Non-pigmented ciliary epithelial cell (primary cell): ENCODE results near the gene SRPX2.

Experiments
- DNase-seq: peaks from one replicate; pipeline ENCODE4 v3.0.0-alpha.2; 2010; ENCODE audit warnings: low read depth

SRPX2 gene

DNA sequence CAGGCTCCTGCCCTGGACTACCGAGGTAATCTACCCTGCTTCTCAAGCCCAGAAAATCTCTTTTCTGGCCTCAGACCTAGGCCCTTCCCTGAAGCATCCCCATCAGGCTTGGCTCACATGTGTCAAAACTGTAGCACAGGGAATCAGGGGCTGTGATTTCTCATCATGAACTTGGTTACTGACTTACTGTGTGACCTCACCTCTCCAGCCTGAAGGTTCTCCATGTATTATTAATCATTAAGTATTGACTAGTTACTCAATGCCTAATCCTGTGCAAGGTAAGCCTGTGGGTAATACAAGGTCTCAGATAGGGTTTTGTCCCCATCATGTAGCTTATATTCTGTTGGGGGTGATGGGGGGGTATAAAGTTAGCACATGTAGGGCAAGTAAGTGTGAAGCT lies 6.8 kb downstream of the SRPX2 start:
- no peak for DNase-seq

DNA sequence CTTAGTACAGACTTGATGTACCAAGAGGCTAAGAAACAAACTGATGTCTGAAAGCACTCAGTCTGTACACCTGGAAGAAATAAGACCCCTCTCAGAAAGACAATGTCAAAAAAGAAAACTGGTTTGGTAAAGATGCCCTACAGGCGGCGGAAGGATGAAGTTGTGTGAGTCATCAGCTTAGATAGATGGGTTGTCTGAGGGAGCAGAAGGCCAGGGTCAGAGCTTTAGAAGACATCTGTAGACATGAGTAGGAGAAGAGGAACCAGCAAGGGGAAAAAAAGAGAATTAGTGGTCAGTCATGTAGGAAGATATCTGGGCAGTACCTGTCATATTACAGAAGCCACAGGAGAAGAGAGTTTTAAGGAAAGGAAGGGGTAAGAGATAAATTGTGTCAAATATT lies 8.3 kb downstream of the SRPX2 start:
- no peak for DNase-seq

DNA sequence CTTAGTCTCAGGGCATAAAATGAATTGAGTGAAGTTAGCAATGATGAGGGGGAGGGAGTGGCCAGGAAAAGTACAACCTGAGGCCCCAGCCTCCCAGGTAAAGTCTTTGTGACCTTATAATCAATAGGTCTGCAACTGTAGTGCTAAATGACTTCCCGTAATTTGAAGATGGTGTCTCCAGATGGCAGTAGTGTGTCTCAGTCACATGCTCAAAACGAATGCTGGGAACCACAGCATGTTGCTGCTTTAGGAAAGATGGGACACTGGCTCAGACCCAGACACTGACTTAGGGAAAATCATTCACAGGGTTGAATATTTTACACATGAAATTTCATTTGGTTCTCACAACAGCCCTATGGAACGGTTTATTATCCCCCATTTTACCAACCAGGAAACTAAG lies 10.3 kb downstream of the SRPX2 start:
- DNase-seq: no peak

DNA sequence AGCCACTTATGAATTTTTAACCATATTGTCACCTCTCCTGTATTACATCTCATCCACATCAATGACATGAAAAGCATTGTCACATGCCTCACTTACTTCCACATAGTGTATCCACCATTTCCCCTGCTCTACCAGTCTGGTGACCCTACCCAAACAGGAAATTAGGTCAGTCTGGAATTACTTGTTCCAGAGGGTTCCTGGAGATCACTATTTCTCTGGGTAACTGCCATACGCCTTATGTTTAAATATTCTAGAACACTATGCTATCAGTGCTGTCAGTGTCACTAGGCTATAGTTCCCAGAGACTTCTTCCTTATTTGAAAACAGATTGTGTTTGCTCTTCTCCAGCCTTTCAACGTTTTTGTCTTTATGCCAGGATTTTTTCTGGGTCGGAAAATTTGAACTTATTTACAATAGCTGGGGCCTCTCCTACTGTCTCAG lies 15.0 kb downstream of the SRPX2 start:
- no peak for DNase-seq

DNA sequence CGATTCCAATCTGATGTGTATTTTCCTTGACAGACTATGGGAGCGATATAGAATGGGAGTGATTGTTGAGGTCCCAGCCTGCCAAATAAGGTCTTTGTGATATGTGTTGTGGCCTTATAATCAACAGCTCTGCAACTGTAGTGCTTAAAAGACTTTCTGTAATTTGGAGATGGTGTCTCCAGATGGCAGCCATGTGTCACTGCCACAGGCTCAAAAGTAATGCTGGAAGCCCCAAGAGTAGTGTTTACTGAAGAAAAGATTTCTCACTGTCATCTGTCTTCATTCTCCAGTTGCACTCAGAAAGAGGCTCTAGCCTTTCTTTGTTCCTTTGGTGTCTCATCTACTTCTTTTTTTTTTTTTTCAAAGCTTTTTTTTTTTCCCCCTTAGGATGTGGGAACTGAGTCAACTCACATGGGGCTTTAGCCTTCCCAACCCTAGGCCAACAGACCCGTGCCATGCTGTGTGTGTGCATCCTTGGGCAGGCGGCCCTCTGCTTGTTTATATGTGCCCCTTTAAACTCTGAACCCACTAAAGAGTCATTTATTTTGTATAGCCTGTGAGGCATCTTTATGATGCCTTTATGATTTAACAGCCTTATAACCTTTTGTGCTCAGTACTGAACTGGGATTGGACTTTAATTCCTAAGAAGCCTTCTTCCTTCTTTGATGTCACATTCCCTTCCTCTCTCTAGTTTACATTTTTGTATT lies 15.6 kb downstream of the SRPX2 start:
- DNase-seq: no peak

DNA sequence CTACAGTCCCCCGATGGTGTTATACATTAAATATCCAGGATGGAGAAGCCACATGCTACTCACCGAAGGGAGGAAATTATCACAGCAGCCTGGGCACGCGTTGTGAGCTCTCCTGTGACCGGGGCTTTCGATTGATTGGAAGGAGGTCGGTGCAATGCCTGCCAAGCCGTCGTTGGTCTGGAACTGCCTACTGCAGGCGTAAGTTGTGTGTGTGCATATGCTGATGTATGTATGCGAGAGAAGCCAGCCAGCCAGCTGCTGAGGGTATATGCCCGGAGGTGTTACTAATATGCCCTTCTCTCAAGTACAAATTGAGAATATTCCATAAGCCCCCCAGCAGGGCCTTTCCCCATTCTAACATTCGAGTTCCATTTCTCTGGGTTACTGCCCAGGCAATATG lies 18.2 kb downstream of the SRPX2 start:
- no peak for DNase-seq

DNA sequence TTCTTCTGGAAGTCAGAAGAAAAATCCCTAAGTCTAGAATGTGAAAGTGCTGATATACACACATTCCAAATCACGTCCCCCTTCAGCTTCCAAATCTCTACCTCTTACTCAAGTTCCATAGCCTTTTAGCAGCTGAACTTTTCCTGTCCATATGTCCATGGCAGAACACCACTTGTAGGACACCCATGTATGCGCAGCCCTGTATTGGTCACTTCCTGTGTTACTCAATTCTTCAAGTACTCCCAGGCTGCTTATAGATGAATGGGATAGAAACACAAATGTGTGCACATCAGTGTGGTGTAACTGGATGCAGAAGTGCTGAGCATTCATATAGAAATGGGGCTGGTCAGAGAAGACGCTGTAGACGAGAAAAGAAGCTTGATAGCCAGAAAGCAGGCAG lies 18.8 kb downstream of the SRPX2 start:
- no peak for DNase-seq

DNA sequence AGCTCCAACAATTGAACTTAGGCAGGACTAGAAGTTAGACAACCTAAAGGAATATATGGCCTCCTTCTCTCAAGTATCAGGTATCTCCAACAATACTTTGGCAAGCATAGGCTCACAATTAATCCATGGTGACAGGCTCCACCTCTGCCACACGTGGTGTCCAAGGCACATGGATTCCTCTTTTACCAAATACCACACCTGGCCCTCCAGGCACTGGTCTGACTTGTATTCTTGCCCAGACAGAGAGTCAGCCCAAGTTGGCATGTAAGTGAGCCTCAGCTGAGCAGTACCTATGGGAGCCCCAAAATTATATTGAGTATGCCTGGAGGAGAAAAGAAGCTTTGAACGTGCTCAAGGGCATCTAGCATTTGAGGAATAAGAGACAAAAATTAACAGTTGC lies 19.6 kb downstream of the SRPX2 start:
- DNase-seq: no peak

DNA sequence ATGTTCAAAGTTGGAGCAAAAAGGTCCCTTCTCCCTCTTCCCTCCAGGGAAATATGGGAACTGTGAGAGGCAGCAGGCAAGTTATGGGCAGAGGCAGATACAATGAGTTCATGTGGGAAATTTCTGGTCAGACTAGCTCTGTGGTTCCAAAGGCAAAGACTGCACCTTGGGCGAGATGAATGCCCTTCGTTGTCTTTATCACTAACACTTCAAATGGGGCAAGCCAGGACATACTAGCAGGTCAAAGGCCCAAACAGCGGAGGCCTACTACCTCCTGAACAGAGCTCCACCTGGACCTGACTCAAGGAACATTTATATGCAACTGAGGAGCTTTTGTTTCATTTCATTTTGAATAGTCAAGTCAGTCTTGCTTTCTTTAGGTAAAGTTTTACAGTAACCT lies 29.0 kb downstream of the SRPX2 start:
- DNase-seq: no peak

DNA sequence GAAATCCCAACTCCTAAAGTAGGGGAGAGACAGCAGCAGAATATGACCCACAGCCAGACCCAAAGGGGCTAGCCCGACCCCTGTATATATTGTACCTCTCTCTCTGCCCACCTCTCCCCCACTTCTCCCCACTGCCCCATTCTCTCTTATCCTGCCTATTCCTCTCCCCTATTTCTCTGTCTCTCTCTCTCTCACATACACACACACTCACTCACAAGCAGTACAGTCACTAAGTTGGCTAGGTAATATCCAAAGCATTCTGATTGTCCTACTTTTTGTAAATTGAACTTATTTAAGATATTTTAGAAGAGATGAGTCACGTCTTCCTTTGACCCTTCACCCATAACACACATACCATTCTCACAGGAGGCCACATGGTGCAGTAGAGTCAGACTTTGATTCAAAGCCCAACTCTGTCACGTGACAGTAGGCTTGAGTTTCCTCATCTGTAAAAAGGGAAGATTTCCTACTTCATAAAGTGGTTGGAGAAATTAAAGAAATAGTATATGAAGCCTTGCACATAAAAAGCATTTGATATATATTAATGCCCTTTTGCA lies 29.5 kb downstream of the SRPX2 start:
- peak; percentile 71 for DNase-seq

DNA sequence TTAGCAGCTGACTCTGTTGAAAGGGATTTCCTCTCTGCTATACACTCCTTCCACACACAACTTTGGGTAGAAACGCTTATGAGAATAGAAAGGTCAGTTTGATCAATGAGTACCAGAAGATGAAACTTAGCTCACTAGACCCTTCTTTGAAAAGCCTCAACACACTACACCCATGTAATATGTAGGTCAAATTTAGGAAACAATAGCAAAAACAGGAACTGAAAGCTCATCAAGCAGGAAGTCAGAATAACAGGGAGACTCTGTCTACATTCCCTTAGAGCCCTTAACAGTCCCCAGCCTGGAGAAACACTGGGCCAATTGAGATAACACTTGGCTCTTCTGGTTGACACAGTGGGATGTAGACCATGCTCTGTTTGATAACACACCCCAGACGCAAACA lies 30.7 kb downstream of the SRPX2 start:
- DNase-seq: no peak

DNA sequence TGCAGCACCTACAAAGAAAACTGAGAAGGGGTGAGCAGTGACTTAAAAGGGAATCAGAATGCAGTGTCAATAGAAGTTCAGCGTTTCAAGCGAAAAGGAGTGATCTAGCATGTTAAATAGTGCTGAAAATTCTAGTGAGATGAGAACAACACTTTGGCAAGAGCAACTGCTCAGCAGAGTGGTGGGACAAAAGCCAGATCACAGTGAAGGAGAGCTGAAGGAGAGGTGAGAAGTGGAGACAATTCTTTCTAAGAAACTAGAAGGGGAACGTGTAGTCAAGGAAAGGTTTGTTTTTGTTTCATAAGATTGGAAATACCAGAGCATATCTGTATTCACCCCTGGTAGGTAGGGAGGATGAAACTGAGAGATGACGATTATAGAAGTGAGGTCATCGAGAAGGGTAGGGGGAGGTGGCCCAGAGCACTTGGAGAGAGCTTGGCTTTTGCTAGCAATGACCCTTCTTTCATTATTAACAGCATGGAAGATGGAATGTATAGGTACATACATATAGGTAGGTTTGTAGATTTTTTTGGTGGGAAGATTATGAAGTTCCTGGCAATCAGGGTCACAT lies 33.7 kb downstream of the SRPX2 start:
- no peak for DNase-seq

DNA sequence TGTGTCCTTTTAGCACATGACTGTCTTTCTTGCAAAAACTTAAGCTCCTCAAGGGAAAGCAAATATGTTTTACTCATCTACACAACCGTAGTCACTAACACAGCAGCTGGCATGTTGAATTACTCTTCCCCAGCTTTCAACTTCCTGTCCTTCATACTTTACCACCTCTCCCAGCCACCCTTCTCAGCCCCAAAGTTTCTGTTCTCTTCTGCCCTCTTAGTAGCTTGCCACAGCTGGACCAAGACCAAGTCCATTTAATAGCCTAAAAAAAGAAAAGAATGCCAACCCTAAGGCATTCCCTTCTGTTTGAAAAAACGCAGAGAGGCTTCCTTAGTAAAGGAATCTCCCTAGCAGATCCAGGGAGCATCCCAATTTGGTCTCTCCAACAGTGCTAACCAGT lies 36.8 kb downstream of the SRPX2 start:
- DNase-seq: no peak

DNA sequence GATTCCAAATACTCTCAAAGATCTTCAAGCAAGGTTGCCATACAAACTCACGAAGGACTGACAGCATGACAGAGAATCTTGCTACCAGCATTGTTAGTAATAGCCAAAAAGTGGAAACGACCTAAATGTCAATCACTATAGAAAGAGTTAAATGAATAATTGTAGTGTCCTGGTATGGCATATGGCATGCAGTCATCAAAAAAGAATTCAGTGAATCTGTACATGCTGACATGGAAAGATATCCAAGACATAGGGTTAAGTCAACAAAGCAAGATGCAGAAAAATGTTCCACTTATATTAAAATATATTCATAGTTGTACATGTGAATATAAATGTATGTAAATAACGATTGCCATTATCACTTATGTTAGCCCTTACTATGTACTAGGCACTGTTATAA lies 37.6 kb downstream of the SRPX2 start:
- DNase-seq: no peak

DNA sequence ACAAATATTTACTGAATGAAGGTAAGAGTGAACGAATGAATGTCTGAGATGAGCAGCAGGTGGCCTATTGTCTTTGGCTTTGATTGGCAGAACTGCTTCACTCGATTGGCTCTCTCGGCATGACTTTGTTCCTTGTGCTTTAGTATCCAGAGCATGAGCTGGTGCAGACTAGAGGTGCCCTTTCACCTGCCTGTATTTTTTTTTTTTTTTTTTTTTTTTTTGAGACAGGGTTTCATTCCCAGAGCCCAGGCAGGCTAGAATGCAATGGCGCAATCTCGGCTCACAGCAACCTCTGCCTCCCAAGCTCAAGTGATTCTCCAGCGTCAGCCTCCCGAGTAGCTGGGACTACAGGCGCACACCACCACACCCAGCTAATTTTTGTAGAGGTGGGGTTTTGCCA lies 38.9 kb downstream of the SRPX2 start:
- DNase-seq: no peak

DNA sequence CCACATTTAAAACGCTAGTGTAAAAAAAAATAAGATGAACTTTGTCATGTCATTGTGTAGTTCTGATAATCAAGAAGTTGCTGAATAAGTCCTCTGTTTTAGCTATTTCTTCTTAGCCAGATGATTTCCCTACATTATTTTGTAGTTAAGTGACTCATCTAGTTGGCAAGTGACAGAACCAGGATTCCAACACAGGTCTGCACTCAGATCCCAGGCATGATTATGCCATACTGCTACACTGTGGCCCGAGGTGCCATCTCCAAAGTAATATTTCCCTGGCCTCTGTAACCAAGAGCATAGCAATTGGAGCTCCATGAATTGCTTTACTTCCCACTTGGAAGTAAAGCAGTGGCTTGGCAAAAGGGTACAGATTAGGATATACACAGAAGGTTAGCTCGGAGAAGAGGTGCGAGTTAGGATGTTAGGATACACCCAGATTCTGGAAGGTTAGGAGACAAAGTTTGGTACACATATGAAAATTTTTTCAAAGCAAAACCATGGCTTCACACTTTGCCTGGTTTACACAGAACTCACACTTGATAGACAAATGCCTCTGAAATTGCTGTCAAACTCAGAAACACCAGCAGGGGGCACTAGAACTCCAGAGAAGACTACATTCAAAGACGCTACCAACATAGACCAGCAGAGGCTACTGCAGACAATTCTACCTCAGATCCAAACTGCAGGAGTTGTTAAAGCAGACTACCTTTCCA lies 41.4 kb downstream of the SRPX2 start:
- no peak for DNase-seq

DNA sequence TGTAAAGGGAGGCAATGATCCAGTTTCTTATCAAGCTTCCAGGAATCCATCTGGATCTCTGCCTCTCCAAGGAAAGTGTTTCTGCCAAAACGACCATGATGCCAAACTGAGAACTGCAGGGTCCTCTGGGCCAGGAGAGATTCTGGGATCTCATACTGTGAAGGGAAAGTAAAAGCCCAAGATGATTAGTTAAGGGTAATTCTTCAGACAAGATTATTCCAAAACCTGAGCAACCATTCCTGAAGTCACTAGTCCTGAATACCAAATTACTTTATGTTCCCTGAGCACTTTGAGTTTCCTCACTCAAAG lies 42.0 kb downstream of the SRPX2 start:
- no peak for DNase-seq

DNA sequence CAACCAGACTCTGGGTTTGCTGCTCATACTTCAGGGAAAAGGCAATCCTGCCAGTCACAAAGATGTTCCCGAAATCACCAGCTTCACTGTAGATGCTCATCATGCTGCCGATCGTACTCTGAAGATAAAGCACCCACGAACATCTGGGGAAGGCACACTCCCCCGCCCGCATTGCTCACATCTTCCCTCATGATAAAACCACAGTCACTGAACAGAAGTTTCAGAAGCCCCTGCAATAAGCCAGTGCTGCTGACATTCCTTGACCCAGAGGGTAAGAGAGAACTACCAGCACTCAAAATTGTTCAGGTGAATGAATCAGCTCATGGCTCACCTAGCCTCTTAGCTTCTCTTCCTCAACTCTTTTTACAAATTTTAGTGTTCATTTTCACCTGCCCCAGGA lies 43.1 kb downstream of the SRPX2 start:
- no peak for DNase-seq

DNA sequence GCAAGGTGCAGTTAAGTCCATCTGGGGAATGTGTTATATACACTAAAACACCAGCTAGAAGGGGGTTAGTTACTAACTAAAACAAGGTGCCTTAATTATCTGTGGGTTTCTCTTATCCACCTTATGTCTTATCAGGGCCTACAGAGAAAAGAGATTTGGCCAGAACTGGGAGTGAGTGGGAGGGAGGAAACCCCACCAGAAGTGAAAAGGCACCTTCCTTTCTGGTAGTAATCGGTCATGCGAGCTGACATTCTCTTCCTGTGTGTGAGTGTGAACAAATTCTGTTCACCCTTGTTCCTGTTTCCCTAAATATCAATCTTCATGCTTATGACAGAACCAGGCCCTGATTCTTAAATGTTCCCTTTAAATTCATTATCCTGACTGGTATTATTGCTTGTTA lies 43.5 kb downstream of the SRPX2 start:
- DNase-seq: no peak

DNA sequence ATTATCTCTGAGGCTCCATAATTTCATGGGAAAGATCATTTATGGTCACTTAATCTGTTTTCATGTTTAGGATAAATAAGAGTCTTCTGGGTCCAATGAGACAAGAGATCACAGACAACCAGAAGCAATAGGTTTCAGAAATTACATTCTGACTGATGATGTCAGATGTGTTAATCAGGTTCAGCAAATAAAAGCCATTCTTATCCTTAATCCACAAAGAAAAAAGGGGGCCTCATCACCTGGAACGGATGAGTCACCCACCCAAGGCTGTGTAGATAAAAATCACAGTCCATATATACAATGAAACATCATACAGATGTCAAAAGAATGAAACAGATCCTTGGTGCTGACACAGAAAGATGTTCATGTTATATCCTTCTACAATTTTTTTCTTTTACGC lies 51.3 kb downstream of the SRPX2 start:
- DNase-seq: no peak

DNA sequence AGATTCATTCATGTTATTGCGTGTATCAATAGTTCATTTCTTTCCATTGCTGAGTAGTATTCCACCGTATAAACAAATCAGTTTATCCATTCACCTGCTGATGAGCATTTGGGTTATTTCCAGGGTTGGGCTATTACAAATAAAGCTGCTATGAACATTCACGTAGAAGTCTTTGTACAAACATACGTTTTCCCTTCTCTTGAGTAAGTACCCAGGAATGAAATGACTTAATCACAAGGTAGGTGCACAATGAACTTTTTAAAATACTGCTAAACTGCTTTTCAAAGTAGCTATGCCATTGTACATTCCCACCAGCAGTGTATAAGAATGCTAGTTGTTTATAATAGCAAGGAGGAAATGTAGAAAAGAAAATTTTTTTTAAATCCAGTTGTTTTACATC lies 52.0 kb downstream of the SRPX2 start:
- DNase-seq: no peak

DNA sequence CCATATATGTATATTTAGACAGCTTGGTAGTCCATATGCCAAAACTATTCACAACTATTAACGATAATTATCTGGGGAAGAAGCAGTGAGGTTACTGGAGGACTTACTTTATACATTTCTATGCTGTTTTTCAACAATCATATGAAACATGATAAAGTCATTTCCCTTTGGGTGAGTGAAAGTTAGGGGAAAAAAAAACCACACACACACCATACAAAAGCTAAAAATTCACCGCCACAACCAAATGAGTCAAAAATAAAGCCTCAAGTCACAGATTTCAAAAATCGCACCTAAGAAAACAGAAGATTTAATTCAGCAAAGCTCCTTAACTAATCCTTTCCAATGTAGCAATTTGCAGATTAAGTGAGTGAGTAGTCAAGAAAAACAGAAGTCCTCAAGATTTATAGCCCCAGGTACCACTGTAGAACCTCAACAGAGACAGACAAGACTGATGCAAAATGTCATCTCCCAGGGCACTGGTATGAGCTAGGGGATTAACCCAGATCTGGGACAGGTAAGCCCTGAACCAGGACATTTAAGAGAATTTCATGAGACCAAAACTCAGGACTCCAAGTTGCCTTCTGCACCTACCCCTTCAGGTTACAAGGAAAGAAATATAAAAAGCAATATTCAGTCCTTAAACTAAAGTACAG lies 52.8 kb downstream of the SRPX2 start:
- no peak for DNase-seq

DNA sequence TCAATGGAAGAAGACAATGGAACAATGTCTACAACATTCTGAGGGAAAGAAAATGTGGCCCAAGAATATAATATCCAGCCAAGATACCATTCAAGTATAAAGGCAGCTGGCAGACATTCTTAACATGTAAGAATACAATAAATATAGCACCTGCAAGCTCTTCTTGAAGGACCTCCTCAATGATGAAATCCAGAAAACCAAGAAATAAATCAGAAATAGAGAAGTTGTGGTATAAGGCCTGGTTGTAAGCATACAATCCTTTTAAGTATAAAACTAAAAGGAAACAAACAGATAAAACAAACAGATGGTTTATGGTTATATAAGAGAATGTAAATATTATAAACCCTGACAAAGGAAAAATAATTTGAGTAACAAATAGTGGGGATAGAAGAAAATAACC lies 54.6 kb downstream of the SRPX2 start:
- DNase-seq: no peak
